GM21526 (cell line): ENCODE data around the gene ADD1.

Experiments used
- ATAC-seq: cut with Tn5 transposase; IDR thresholded peaks from one replicate; pipeline ENCODE4 v1.9.1; 2021; ENCODE audit warnings: moderate library complexity; ENCODE audit not compliant: unreplicated experiment, low FRiP score

Gene ADD1

GRCh38 chr4:2855584-2855983 lies 11.9 kb downstream of the ADD1 start:
- no peak for ATAC-seq

- no peak for ATAC-seq
Measured at GRCh38 chr4:2856266-2856665, 12.6 kb downstream of the ADD1 start.

DNA sequence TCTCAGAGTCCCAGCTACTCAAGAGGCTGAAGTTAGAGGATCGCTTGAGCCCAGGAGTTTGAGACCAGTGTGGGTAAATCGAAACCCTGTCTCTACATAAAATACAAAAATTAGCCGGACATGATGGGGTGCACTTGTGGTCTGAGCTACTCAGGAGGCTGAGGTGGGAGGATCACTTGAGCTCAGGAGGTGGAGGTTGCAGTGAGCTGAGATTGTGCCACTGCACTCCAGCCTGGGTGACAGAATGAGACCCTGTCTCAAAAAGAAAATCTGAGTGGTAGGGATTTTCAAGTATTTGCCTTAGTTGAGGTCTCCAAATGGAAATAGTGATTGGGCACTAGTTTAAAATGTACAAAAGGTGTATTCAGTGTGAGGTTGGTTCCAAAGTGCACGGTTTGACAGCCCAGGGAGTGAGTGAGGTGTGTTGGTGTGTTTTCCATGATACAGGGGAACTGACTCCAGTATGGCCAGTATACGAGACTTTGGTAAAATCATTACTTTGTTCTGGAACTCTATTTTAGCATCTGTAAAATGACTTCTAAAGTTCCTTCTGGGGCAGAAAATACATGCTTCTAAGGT lies 13.8 kb downstream of the ADD1 start:
- ATAC-seq, result no peak

GRCh38 chr4:2858451-2859217 lies 15.0 kb downstream of the ADD1 start:
- ATAC-seq, result no peak

- ATAC-seq, result no peak
Measured at GRCh38 chr4:2859514-2859913, 15.9 kb downstream of the ADD1 start.

GRCh38 chr4:2860391-2861348 lies 17.0 kb downstream of the ADD1 start:
- ATAC-seq, result no peak

GRCh38 chr4:2861631-2862436 lies 18.2 kb downstream of the ADD1 start:
- ATAC-seq, result no peak

DNA sequence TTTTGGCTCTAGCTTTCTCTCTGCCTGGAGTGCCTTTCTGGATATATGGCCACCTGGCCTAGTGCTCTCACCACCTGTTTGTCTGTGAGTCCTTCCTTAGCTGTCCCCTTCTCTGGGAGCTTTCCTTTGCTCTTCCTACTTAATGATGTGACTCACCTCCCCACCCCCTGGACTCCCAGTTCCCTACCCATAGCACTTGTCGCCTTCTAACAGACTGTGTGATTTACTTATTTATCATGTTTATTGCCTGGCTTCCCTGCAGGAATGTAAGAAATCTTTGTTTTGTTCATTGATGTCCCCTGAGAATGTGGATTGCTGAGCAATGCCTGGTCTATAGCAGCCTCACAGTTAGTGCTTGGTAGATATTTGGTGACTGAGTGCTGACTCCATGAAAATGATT lies 18.9 kb downstream of the ADD1 start:
- no peak for ATAC-seq

- ATAC-seq, result no peak
Measured at GRCh38 chr4:2863649-2864048, 20.0 kb downstream of the ADD1 start.

GRCh38 chr4:2865196-2865780 lies 21.6 kb downstream of the ADD1 start:
- ATAC-seq, result no peak

GRCh38 chr4:2866160-2866861 lies 22.7 kb downstream of the ADD1 start:
- ATAC-seq, result no peak

DNA sequence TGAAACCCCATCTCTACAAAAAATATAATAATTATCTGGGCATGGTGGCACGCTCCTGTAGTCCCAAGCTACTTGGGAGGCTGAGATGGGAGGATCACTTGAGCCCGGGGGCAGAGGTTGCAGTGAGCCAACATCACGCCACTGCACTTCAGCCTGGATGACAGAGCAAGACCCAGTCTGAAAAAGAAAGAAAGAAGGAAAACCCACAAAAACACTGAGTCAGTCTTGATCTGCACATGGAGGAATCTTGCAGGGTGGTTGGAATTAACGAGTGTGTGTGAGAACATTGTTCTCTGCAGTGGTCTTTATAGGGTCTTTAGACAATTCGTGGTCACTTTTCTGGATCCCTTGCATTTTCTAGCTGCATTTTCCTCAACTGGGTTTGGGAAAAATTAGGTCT lies 23.2 kb downstream of the ADD1 start:
- ATAC-seq, result no peak

- no peak for ATAC-seq
Measured at GRCh38 chr4:2867758-2868491, 24.3 kb downstream of the ADD1 start.

- ATAC-seq, result no peak
Measured at GRCh38 chr4:2868877-2869487, 25.3 kb downstream of the ADD1 start.

DNA sequence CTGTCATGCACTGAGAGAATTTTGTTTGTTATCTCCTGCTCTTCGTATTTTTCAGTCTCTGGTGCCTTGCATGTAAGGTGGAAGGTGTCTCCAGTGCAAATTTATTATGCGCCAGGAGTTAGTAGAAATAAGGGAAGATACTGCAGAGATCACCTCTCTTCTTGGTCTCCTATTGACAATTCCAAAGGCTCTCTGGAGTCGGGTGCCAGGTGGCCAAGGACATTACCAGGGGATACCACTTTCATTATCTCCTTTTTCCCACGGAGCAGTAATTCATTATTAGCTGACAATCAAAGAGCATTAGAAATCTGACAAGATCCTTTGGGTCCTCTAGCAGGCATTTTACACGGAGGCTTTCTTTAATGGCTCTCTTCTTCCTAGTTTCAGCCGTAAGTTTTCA lies 26.0 kb downstream of the ADD1 start:
- ATAC-seq, result no peak

DNA sequence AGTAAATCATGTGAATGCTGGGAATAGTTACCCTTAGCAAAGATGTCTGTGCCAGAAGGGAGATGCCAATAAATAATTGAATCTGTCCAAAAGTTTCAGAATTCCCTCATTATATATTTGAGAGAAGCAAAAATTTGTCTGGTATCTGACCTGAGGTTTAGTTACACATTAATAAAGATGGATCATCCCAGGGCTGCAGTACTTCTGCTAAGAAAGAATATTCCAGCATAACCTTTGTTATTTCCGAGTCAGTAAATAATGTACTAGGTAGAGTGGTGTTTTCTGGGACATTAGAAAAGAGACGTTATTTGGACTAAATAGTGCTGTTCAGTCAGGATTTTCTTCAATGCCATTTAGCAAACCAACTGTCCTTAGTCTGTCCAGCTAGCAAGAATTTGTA lies 26.4 kb downstream of the ADD1 start:
- ATAC-seq, result no peak

GRCh38 chr4:2871466-2871865 lies 27.8 kb downstream of the ADD1 start:
- ATAC-seq, result no peak

DNA sequence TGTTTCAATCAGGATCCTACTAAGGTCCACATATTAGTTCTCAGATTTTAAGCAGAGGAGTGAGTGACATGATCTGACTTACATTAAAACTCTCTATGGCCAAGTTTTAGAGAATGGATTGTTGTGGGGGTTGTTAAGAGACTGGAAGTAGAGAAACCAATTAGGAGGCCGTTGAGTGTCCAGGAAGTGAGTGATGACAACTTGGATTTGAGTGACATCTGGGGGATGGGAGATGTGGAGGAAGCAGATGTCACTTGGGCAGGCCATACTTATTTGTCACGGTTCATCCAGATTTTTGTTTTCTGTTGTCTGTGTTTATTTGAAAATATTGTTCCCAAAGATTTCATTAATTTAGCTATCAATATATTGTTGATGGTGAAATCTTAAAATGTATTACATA lies 28.3 kb downstream of the ADD1 start:
- no peak for ATAC-seq
